Measurements from ENCODE around the gene FSTL1.

DNA sequence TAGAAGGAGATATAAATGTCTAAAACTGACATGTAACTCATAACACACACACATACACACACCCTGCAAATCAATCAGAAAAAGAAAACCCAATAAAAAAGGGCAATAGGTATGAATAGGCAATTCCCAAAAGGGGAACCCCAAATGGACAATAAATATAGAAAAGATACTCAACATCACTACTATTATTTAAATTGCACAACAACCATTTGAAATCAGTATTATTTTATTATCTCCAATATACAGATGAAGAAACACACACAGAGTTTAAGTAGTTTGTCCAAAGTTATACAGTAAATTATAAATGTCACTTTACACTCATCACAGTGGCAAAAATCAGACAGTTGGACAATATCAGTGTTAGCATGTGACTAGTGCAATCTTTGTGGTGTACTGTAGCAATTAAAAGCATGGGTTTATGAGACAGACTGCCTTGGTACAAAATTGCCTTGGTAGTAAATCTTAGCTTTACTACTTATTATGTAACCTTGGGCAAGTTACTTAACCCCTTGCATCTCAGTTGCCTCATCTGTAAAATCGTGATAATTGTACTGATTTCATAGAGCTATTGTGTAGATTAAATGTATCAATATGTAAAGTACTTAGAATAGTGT lies 3.4 kb upstream of the FSTL1 start:
- TF ChIP-seq SP1 (IDR thresholded peaks at IDR 0.05), result no peak
- no peak for TF ChIP-seq NFRKB (IDR thresholded peaks at IDR 0.05)
- TF ChIP-seq LEF1 (IDR thresholded peaks at IDR 0.05; ENCODE audit: borderline replicate concordance), result no peak
- TF ChIP-seq HDGF (IDR thresholded peaks at IDR 0.05; ENCODE audit: borderline replicate concordance), result no peak
- TF ChIP-seq FOXA1 (IDR thresholded peaks at IDR 0.05), result no peak
- no peak for TF ChIP-seq FOXK2 (IDR thresholded peaks at IDR 0.05)
- no peak for TF ChIP-seq FOXM1 (IDR thresholded peaks at IDR 0.05; ENCODE audit: borderline replicate concordance)
- no peak for TF ChIP-seq ELF4 (IDR thresholded peaks at IDR 0.05)
- TF ChIP-seq TARDBP (IDR thresholded peaks at IDR 0.05), result no peak
- no peak for TF ChIP-seq BHLHE40 (IDR thresholded peaks at IDR 0.05; ENCODE audit: borderline replicate concordance)
- TF ChIP-seq SUZ12 (IDR thresholded peaks at IDR 0.05), result no peak
- no peak for TF ChIP-seq ZNF384 (IDR thresholded peaks at IDR 0.05)
- TF ChIP-seq L3MBTL2 (conservative IDR thresholded peaks at IDR 0.05), result no peak
- TF ChIP-seq, protein P1, sequence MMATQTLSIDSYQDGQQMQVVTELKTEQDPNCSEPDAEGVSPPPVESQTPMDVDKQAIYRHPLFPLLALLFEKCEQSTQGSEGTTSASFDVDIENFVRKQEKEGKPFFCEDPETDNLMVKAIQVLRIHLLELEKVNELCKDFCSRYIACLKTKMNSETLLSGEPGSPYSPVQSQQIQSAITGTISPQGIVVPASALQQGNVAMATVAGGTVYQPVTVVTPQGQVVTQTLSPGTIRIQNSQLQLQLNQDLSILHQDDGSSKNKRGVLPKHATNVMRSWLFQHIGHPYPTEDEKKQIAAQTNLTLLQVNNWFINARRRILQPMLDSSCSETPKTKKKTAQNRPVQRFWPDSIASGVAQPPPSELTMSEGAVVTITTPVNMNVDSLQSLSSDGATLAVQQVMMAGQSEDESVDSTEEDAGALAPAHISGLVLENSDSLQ (IDR thresholded peaks at IDR 0.05), result peak; percentile 85

All from HEK293T (cell line).